Measurements from ENCODE around the gene RAB7A.

- TF ChIP-seq, protein P1, sequence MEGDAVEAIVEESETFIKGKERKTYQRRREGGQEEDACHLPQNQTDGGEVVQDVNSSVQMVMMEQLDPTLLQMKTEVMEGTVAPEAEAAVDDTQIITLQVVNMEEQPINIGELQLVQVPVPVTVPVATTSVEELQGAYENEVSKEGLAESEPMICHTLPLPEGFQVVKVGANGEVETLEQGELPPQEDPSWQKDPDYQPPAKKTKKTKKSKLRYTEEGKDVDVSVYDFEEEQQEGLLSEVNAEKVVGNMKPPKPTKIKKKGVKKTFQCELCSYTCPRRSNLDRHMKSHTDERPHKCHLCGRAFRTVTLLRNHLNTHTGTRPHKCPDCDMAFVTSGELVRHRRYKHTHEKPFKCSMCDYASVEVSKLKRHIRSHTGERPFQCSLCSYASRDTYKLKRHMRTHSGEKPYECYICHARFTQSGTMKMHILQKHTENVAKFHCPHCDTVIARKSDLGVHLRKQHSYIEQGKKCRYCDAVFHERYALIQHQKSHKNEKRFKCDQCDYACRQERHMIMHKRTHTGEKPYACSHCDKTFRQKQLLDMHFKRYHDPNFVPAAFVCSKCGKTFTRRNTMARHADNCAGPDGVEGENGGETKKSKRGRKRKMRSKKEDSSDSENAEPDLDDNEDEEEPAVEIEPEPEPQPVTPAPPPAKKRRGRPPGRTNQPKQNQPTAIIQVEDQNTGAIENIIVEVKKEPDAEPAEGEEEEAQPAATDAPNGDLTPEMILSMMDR (IDR thresholded peaks at IDR 0.05), result no peak
- TF ChIP-seq POLR2A (IDR thresholded peaks at IDR 0.05), result no peak
Measured at GRCh38 chr3:128775906-128776542, 50.0 kb downstream of the RAB7A start.

Data from thyroid gland (tissue), 4 donors.